ENCODE measurements around the gene TRMT10A.
"Not testable (repeated sequence)": the region's sequence is repeated elsewhere in the genome, so short reads cannot be mapped to it uniquely, and the experiment has no call there.

The TRMT10A gene

GRCh38 chr4:99564921-99565320 is 1.1 kb upstream of the TRMT10A start:
- Histone ChIP-seq H3K27me3 (no peaks in the 10 kb centered on the region), H3K27ac (no peak overlapping the region), H3K4me1 (peaks cover 14% of the 10 kb centered on the region), H3K9ac (no peak overlapping the region), H3K4me3 (no peak overlapping the region), H4K20me1 (no peaks in the 10 kb centered on the region), H3K36me3 (no peaks in the 10 kb centered on the region), H3K9me3 (no peaks in the 10 kb centered on the region), H3K4me2 (no peak overlapping the region)
- no peak for TF ChIP-seq Cebpa-rat (IDR thresholded peaks at IDR 0.05)

DNA sequence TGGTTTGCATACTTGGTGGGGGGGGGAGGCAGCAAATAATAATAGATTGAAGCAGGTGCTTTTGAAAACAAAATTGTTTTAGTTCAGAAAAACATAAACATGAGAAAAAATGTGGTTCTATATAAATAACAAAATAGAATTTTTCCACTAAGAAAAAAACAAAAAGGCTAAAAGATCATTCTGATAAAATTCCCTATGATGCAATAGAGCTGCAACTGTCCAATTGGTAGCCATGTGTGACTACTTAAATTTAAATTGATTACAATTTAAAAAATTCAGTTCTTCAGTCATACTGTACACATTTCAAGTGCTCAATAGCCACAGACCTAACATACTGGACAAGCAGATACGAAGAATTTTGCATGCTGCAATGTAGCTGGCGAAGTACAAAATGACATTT is 11.0 kb downstream of the TRMT10A start:
- Histone ChIP-seq H3K9ac (no peak overlapping the region), H3K4me3 (no peak overlapping the region), H4K20me1 (no peaks in the 10 kb centered on the region), H3K36me3 (no peaks in the 10 kb centered on the region; the same call in 1 of the 2 replicates), H3K27me3 (no peaks in the 10 kb centered on the region), H3K9me3 (no peaks in the 10 kb centered on the region), H3K27ac (no peak overlapping the region), H3K4me2 (no peak overlapping the region), H3K4me1 (no peaks in the 10 kb centered on the region)
- TF ChIP-seq Cebpa-rat (IDR thresholded peaks at IDR 0.05): no peak

DNA sequence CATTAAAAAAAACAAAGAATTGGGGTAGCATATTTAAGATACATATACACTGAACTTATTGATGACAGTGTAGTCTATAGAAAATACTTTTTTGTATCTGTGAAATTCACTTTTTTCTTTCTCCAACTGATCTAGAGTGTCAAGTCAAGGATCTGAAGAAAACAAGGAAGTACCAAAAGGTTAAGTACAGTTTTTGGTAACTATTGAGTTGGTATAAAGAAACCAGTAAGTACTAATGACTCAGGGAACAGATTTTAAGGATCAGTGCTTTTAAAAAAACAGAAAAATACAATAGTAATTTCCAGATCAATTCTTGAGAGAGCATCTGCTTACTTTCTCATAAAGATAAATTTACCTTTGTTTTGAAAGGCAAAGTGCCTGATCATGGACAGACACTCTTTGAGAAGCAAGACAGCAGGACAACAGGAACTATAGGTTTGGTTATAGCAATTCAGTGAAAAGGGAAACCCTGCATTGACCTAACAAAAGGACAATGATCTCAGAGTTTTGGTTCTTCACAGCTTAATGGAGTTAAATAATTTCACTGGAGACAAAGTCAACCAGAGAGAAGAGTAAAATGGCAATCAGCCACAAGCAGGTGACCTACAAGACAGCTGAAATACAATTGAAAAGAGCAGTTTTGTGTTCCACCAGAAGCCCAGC is 23.4 kb downstream of the TRMT10A start:
- Histone ChIP-seq H3K4me3 (no peak overlapping the region), H3K4me1 (no peaks in the 10 kb centered on the region), H3K36me3 (no peaks in the 10 kb centered on the region), H3K27ac (no peak overlapping the region), H3K9me3 (no peaks in the 10 kb centered on the region), H3K27me3 (no peaks in the 10 kb centered on the region), H3K4me2 (no peak overlapping the region), H4K20me1 (no peaks in the 10 kb centered on the region), H3K9ac (no peak overlapping the region)
- TF ChIP-seq Cebpa-rat (IDR thresholded peaks at IDR 0.05): no peak

GRCh38 chr4:99537674-99538073 is 26.2 kb downstream of the TRMT10A start:
- Histone ChIP-seq H3K4me3 (no peak overlapping the region), H3K27ac (no peak overlapping the region), H3K9ac (no peak overlapping the region), H3K4me1 (no peaks in the 10 kb centered on the region), H3K4me2 (no peak overlapping the region), H3K36me3 (no peaks in the 10 kb centered on the region), H4K20me1 (no peaks in the 10 kb centered on the region), H3K9me3 (no peaks in the 10 kb centered on the region), H3K27me3 (no peaks in the 10 kb centered on the region)
- no peak for TF ChIP-seq Cebpa-rat (IDR thresholded peaks at IDR 0.05)

GRCh38 chr4:99536848-99537247 is 27.0 kb downstream of the TRMT10A start:
- no peaks in the 10 kb centered on the region for H4K20me1 ChIP-seq
- no peak overlapping the region for H3K4me2 ChIP-seq
- no peaks in the 10 kb centered on the region for H3K4me1 ChIP-seq
- H3K27me3 ChIP-seq: no peaks in the 10 kb centered on the region
- H3K9me3 ChIP-seq: no peaks in the 10 kb centered on the region
- H3K4me3 ChIP-seq: no peak overlapping the region
- no peak overlapping the region for H3K9ac ChIP-seq
- H3K27ac ChIP-seq: no peak overlapping the region
- no peak for TF ChIP-seq Cebpa-rat (IDR thresholded peaks at IDR 0.05)
- H3K36me3 ChIP-seq: no peaks in the 10 kb centered on the region

DNA sequence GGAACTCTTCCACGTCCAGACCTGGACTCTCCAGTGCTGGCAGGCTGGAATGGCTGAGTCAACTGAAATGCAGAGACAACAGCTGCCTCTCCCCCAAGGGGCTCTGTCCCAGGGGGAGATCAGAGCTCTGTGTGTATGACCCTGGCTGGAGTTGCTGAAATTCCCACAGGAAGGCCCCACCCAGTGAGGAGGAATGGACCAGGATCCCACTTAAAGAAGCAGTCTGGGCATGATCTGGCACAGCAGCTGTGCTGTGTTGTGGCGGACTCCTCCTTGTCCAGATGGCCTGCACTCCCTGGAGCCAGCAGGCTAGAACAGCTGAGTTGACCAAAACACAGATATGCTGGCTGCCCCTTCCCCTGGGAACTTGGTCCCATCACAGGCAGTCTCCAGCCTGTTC is 27.6 kb downstream of the TRMT10A start:
- Histone ChIP-seq H4K20me1 (no peaks in the 10 kb centered on the region), H3K27ac (no peak overlapping the region), H3K4me1 (no peaks in the 10 kb centered on the region), H3K9ac (no peak overlapping the region), H3K36me3 (no peaks in the 10 kb centered on the region), H3K4me2 (no peak overlapping the region), H3K4me3 (no peak overlapping the region), H3K27me3 (no peaks in the 10 kb centered on the region), H3K9me3 (no peaks in the 10 kb centered on the region)
- no peak for TF ChIP-seq Cebpa-rat (IDR thresholded peaks at IDR 0.05)

GRCh38 chr4:99534699-99535098 is 29.1 kb downstream of the TRMT10A start:
- not testable (repeated sequence) for H3K9me3 ChIP-seq, H3K4me2 ChIP-seq, H3K27me3 ChIP-seq, H3K36me3 ChIP-seq, H3K4me1 ChIP-seq, H3K27ac ChIP-seq, H3K9ac ChIP-seq, H3K4me3 ChIP-seq, H4K20me1 ChIP-seq

DNA sequence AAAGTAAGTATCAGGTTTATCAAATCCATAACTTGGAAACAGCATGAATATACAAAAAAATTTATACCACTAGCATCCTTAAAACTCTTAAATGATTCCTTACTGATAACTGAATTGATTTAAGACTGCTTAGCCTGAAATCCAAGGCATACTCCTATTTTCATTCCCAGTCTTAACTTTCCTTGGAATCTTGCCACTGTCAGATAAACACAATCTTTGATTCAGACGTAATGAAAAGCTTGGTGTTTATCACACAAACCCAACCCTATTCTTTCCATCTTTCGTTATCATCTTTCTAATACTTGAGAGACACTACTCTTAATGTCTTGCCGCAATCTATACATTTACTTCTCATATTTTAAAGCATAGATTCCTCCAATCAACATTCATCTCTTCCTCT is 33.9 kb downstream of the TRMT10A start:
- Histone ChIP-seq H4K20me1 (no peaks in the 10 kb centered on the region), H3K36me3 (no peaks in the 10 kb centered on the region), H3K4me2 (no peak overlapping the region), H3K27ac (no peak overlapping the region), H3K27me3 (no peaks in the 10 kb centered on the region), H3K9me3 (no peaks in the 10 kb centered on the region), H3K9ac (no peak overlapping the region), H3K4me3 (no peak overlapping the region), H3K4me1 (no peaks in the 10 kb centered on the region)
- TF ChIP-seq Cebpa-rat (IDR thresholded peaks at IDR 0.05): no peak

GRCh38 chr4:99529228-99529627 is 34.6 kb downstream of the TRMT10A start:
- H3K9me3 ChIP-seq: no peaks in the 10 kb centered on the region
- no peaks in the 10 kb centered on the region for H3K36me3 ChIP-seq
- no peak overlapping the region for H3K27ac ChIP-seq
- no peaks in the 10 kb centered on the region for H3K27me3 ChIP-seq
- H3K4me2 ChIP-seq: no peak overlapping the region
- H4K20me1 ChIP-seq: no peaks in the 10 kb centered on the region
- no peak overlapping the region for H3K4me3 ChIP-seq
- H3K9ac ChIP-seq: no peak overlapping the region
- no peak for TF ChIP-seq Cebpa-rat (IDR thresholded peaks at IDR 0.05)
- no peaks in the 10 kb centered on the region for H3K4me1 ChIP-seq

- Histone ChIP-seq H3K9ac (no peak overlapping the region), H3K4me1 (no peaks in the 10 kb centered on the region), H4K20me1 (no peaks in the 10 kb centered on the region), H3K4me2 (no peak overlapping the region), H3K36me3 (no peaks in the 10 kb centered on the region), H3K27me3 (no peaks in the 10 kb centered on the region), H3K9me3 (no peaks in the 10 kb centered on the region), H3K4me3 (no peak overlapping the region), H3K27ac (no peak overlapping the region)
- no peak for TF ChIP-seq Cebpa-rat (IDR thresholded peaks at IDR 0.05)
These were observed 45.1 kb downstream of the TRMT10A start for GRCh38 chr4:99518601-99519295.

Measured in BLaER1 (cell line).